Hippocampal formation (tissue), 2 donors: ENCODE measurements around the gene PFN2.
"Not testable (repeated sequence)": the region's sequence is repeated elsewhere in the genome, so short reads cannot be mapped to it uniquely, and the experiment has no call there.

Experiments used
- DNase-seq, 2 donors: peaks; one replicate each; lab custom pipeline; 2025; lab: John Stamatoyannopoulos, UW

The PFN2 gene

GRCh38 chr3:149970716-149971402 lies at the start of gene PFN2:
PFN2 (minus strand) TSS chr3:149970895; CDS start chr3:149970856, 39 bp downstream.
- DNase-seq, result peak; percentile 46 to 59

- peak in 1 of 2 donors; percentile 55 for DNase-seq
Measured at GRCh38 chr3:150015901-150016300, 45.2 kb upstream of the PFN2 start.

DNA sequence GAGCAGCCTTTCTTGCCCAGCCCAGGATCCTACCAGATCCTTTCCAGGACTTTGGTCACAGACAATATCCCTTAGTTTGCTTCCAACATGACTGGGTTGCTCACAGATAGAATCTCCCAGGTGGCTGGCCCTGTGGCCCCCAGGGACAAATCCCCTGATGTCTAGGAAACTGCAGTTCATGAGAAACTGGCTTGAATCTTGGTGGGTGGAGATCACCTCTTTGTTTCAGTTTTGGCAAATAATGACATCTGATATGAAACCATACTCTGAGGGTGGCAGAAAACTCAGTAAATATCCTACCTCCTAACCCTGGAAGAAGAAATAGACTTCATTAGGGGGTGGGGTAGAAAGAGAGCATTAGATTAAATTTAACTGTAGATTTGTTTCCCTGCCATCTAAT lies 44.1 kb upstream of the PFN2 start:
- DNase-seq, result no peak

- no peak for DNase-seq
Measured at GRCh38 chr3:150013801-150014200, 43.1 kb upstream of the PFN2 start.

- DNase-seq, result no peak
Measured at GRCh38 chr3:150006794-150007193, 36.1 kb upstream of the PFN2 start.

GRCh38 chr3:150005243-150006112 lies 34.8 kb upstream of the PFN2 start:
- no peak for DNase-seq

DNA sequence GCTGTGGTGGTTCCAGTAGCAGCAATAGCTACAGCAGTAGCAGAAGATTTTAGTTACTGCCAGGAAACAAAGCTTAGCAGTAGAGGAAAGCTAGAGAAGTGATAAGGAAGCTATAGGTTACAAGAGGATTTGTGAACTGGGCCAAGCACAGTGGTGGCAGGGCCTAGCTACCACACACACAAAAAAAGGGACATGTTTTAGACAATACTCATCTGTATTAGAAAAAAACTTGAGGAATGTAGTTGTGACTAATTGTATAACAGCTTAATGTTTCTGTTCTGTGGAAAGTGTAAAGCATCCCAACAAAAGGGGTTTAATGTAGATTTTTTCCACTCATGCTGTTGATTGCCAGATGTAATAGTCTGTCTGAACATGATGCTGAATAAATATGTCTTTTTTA lies 29.9 kb upstream of the PFN2 start:
- DNase-seq, result no peak

- no peak for DNase-seq
Measured at GRCh38 chr3:149999421-149999820, 28.7 kb upstream of the PFN2 start.

- no peak for DNase-seq
Measured at GRCh38 chr3:149998946-149999345, 28.3 kb upstream of the PFN2 start.

DNA sequence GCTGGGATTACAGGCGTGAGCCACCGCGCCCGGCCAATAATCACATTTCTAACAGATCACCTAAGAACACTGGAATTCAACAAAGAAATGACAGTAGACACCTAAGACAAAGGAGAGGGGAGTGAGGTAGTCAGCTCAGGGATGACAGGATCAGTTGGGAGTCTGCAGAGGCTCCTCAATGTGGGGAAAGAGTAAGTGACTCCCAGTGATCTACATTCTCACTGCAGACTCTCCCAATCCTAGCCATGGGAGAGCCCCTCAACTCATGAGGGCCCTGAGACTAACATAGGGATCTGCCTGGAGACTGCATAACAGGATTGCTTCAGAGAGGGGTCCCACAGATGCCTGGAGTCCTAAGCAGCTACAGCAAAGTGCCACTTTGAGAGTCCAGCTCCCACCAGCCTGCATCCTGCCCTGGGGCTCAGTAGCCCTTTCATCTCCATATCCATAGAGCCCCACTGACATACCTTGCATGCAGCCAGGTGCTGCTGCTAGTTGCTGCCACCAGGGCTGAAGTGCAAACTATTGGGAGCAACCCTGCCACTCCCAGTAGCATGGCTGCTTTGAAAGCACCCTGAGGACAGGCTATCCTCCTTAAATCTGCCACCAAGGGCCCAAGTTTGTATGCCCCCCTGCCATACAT lies 21.8 kb upstream of the PFN2 start:
- no peak for DNase-seq

DNA sequence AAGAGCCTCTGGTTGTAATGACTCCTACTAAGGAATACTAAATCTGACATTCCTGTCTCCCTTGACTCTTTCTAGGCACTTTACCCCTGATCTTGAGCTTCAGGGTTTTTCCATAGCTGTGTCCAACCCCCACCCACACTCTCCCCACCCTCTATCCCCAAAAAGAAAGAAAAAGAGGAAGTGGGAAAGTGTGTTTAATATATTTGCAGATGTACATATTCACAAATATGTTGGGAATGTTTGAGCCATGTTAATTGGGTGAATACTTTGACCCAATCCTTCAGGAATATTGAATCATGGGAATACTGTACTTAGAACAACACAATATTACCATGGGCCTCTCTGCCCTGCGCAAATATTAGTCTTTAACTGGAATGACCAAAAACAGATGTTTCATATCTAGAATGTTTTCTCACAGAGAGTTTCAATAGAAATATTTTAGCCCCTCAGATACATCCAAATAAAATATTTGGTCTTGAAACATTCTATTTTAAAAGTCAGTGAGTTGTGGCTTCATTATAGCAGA lies 19.8 kb upstream of the PFN2 start:
- DNase-seq, result no peak

GRCh38 chr3:149989307-149989706 lies 18.6 kb upstream of the PFN2 start:
- DNase-seq, result no peak

DNA sequence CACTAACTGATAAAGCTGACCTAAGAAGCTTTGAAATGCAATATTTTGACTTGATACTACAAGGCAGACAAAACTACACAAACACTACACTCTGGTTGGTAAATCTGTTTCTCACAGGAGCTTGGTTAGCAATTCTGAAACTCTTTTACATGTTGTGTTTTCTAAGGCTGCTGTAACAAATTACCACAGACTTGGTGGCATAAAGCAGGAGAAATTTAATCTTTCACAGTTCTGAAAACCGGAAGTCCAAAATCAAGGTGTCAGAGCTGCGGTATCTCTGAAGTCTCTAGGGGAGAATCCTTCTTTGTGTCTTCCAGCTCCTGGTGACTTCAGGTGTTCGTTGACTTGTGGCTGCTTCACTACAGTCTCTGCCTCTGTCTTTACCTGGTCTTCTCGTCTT lies 12.9 kb upstream of the PFN2 start:
- DNase-seq, result no peak

DNA sequence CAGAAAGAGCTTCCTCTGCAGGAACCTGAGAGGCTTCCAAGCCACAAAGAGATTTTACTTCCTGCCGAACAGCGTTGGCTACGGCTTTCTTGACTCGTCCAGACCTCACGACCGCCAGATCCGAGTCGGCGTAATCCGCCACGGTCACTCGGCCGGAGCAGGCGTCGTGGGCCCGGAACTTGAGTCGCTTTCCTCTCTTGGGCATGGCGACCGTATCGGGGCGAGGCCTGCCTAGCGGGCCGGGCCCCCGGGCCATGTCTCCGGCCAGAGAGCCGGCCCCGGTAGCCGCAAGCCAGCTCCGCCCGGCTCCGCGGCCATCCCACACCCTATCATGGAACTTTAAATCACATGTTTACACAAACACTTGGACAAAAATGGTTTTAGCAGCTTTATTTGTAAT lies 12.4 kb upstream of the PFN2 start:
- DNase-seq, result not testable (repeated sequence)

- DNase-seq, result not testable (repeated sequence)
Measured at GRCh38 chr3:149981979-149982378, 11.3 kb upstream of the PFN2 start.

DNA sequence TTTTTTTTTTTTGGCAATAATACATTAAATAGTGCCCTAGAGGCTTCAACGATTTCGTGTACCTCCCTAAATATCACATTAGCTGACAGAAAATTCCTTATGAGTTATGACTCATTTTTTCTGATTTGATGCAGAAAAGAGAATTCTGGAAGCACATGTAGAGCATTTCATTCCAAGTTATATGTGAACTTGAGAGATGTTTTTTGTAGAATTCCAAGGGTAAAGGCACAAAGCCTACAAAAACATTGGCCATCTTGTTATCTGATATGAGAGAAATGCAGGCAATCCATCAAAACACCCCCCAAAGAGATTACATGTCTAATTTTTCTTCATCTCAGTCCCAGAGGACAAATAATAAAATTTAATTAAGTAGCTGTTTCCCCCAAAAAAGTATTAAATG lies 6.7 kb upstream of the PFN2 start:
- no peak for DNase-seq

DNA sequence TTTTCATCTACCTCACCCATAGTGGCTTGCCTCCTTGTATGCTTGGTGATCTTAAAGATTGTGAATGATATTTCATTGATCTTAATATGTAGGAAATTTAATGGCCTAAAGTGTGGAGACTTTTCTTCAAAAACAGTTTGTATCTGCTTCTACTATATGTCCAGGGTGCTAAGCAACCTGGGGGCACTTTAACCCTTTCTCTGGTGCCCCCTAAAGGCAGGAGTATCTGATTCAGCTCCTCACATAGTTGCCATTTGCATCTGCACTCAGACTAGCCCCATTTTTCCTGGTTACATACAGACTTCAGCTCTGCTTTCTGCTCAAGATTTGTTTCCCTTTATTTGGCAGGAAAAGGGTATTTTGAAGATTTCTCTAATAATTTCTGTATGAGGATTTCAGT lies 5.2 kb upstream of the PFN2 start:
- DNase-seq, result no peak

DNA sequence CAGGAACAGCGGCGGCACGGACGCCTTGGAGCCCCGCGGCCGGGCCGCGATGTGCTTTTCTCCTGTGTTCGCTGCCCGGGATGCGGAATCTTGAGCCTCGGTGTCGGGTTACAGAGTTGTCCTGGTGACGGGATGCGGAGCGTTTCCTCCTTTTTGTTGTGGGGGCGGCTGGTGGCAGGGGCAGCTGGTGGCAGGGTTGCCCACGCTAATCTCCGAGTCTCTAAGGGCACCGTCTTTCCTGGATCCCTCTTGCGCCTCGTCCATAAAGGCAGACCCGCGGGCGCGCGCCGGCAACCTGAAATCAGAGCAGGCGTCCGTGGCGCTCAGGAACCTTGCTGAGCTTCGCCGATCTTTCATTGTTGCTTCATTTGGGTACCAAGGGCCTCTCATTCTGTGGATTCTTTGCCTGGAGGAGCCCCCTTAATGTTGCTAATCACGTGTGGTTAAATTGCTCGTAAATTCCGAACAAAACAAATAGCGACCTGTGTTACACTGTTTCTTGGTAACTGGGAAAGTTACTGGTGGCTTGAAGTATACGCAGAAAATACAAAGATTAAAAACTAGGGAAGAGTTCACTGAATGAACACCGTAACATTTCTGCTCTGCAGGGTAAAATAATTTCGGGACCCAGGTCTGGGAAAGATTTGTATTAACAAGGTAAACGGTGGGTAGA lies 844 bp upstream of the PFN2 start:
- peak; percentile 46 to 57 for DNase-seq

DNA sequence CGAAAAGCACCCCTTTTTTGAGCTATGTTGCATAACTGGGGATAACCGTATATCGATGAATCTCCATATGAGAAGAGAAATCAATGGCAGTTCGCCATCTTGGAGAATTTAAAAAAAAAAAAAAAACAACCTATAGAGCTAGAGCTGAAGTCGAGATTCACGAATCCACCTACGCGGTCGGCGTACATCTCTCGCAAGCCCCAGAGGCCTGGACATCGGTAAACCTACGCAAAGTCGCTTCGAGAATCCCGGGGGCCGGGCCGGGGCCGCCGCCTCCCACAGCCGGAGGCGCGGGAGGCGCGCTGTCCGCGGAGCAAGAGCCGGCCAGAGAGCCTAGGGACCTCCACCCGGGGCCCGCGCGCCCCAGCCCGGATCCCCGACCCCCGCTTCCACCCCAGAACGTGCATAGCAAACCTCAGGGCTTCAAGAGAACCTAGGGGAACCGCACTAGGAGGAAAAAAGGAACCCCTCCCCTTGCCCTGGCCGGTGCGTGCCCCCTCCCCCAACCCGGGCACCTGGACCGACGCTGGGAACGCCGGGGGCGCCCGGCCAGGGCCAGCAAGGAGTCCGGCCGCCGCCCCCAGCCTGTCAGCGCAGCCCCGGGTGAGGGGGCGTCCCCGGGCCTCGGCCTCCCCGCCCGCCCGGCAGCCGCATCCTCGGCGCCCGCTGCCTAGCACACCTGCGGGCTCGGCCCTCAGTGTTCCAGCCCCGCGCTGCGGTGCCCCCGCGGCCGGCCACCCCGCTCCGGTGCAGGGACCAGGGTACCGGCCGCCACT lies 567 bp downstream of the PFN2 start:
- DNase-seq, result peak; percentile 52

DNA sequence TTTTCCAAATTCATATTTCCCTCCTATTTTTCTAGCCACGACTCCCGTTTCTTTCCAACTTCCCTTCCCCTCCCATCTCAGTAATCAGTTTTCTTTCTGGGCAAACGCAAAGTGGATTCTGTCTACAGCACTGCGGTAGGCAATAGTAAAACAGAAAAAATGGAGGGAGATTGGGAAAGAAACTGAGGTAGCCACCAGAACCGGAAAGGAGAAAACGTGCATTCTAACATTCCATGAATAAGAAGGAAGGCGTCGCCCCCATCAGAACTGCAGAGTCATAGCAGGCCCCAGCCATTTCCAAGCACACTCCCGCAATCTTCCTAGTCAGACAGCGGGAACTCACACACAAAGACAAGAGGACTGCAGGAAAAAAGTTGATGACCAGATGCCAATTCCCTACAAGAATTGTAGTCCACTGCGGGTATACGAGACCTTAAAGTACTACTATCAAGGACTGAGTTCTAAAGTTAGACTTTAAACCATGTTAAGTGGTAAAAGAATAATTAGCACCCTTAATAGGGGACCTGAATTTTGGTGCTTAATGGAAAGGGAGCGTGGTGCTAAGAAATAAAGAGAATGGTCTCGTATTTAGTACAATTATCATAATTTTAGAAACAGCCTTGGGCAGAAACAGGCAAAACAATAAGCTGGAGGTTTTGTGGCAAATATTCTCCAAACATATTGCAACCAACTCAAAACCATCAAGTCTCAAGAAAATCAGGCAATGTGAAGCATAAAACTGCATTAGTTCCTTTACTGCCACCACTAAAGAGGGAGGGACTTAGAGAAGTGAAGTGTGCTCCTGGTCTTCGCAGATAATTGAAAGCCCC lies 1.4 kb downstream of the PFN2 start:
- peak; percentile 31 to 85 for DNase-seq
